Measurements from ENCODE around the gene PDLIM5.
"Not testable (repeated sequence)": the region's sequence is repeated elsewhere in the genome, so short reads cannot be mapped to it uniquely, and the experiment has no call there.

Gene PDLIM5

DNA sequence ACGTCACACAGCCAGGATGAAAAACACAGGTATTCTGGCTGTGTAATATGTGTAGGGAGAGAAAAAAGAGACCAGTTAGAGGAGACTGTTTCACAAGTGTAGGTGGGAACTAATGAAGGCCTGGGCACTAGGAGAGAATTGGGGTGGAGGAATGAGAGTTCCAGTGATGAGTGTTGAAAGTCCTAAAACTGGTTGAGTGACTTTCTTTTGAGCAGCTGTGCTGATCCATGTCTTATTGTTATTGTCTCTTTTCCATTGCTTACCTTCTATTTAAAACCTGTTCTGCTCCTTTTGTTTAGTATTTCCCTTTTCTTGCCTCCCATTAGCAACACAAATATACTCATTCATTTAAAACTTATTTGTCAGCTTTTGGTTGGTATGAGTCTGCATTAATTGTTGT lies 88.7 kb downstream of the PDLIM5 start:
- H3K36me3 ChIP-seq (ENCODE audit: control insufficient read depth, insufficient read depth, low read length) = no peaks in the 10 kb centered on the region
- no peak overlapping the region for H3K4me3 ChIP-seq (ENCODE audit: low read length)
- no peaks in the 10 kb centered on the region for H3K27me3 ChIP-seq (ENCODE audit: control insufficient read depth, insufficient read depth, low read length)
- no peak overlapping the region for H3K9ac ChIP-seq (ENCODE audit: low read length)
- H3K9me3 ChIP-seq (ENCODE audit: control insufficient read depth, low read length) = no peaks in the 10 kb centered on the region
- H3K4me1 ChIP-seq (ENCODE audit: control insufficient read depth, insufficient read depth, low read length) = peaks cover 15% of the 10 kb centered on the region

DNA sequence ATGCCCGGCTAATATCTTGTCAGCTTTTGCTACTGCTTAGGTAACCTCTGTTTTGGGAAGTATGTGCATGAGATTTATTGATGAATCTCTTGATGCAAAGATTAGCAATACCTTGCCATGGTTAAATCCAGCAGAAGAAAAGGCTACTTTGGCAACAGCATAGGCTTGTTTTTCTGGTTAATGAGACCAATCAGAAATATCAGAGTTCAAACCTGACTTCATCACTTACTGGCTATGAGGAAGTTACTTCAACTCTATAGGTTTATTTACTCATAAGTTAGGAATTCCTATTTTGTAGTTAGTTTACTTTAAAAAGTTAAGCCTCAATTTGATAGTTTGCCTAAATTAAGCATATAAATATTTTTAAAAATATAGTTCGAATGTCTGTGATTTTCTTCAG lies 93.1 kb downstream of the PDLIM5 start:
- no peak overlapping the region for H3K9ac ChIP-seq (ENCODE audit: low read length)
- no peaks in the 10 kb centered on the region for H3K27me3 ChIP-seq (ENCODE audit: control insufficient read depth, insufficient read depth, low read length)
- no peaks in the 10 kb centered on the region for H3K36me3 ChIP-seq (ENCODE audit: control insufficient read depth, insufficient read depth, low read length)
- peaks cover 11% of the 10 kb centered on the region for H3K4me1 ChIP-seq (ENCODE audit: control insufficient read depth, insufficient read depth, low read length)
- no peak overlapping the region for H3K4me3 ChIP-seq (ENCODE audit: low read length)
- H3K9me3 ChIP-seq (ENCODE audit: control insufficient read depth, low read length) = no peaks in the 10 kb centered on the region

DNA sequence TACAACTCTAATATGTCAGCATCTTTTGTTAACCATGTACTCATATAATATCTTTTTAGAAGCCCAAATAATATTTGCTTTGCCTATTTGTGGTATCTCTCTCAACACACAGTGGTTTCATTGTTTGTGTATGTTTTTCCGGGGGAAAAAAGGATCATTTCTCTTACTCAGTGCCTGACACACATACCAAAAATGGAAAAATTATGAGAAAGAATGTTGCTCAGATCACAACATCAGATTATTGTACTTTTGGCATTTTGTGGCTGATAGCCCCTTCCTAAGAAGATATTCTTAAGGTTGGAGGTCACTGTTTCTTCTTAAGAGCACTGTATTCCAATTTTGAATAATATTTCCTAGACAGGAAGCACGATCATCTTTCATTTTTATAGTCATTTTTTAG lies 93.6 kb downstream of the PDLIM5 start:
- peaks cover 11% of the 10 kb centered on the region for H3K4me1 ChIP-seq (ENCODE audit: control insufficient read depth, insufficient read depth, low read length)
- no peaks in the 10 kb centered on the region for H3K36me3 ChIP-seq (ENCODE audit: control insufficient read depth, insufficient read depth, low read length)
- H3K4me3 ChIP-seq (ENCODE audit: low read length) = no peak overlapping the region

DNA sequence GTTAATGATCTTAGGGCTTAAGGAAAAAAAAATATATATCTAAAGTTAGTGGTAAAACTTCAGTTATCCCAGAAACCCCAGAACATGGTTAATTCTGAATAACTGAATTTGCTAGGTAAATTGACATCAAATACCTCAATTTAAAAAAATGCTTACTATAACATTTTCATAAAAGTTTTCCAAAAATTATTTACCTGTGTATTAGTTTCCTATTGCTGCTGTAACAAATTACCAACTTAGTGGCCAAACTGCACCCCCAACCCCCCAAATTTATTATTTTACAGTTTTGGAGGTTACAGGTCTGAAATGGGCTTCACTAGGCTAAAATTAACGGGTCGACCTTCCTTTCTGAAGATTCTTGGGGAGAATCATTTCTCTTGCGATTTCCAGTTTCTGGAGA lies 95.2 kb downstream of the PDLIM5 start:
- Histone ChIP-seq H3K9ac (ENCODE audit: low read length) (no peak overlapping the region), H3K9me3 (ENCODE audit: control insufficient read depth, low read length) (no peaks in the 10 kb centered on the region), H3K4me1 (ENCODE audit: control insufficient read depth, insufficient read depth, low read length) (peaks cover 11% of the 10 kb centered on the region), H3K27me3 (ENCODE audit: control insufficient read depth, insufficient read depth, low read length) (no peaks in the 10 kb centered on the region), H3K36me3 (ENCODE audit: control insufficient read depth, insufficient read depth, low read length) (no peaks in the 10 kb centered on the region), H3K4me3 (ENCODE audit: low read length) (no peak overlapping the region)

More for the DNA sequence above, 93.6 kb downstream of the PDLIM5 start:
- Histone ChIP-seq H3K9ac (ENCODE audit: low read length) (no peak overlapping the region), H3K9me3 (ENCODE audit: control insufficient read depth, low read length) (no peaks in the 10 kb centered on the region), H3K27me3 (ENCODE audit: control insufficient read depth, insufficient read depth, low read length) (no peaks in the 10 kb centered on the region)

DNA sequence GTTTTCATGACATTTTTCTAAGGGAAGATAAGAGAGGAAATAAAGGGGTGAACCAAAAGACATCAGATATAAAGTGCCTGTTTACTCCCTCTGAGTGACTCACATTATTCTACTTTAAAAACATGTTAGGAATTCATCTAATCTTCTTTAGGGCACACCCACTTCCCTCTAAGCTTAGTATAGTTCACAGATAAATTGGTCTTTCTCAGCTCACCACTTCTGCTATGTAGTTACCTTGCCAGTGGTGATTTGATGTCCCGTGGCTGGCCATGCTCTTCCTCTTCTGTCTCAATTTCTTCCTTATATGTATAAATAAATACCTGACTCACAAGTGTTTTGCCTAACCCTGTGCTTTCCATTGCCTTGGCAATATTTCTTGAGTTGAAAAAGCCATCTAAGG lies 96.8 kb downstream of the PDLIM5 start:
- Histone ChIP-seq H3K36me3 (ENCODE audit: control insufficient read depth, insufficient read depth, low read length) (no peaks in the 10 kb centered on the region), H3K4me3 (ENCODE audit: low read length) (no peak overlapping the region), H3K4me1 (ENCODE audit: control insufficient read depth, insufficient read depth, low read length) (peaks cover 11% of the 10 kb centered on the region), H3K27me3 (ENCODE audit: control insufficient read depth, insufficient read depth, low read length) (no peaks in the 10 kb centered on the region), H3K9me3 (ENCODE audit: control insufficient read depth, low read length) (no peaks in the 10 kb centered on the region), H3K9ac (ENCODE audit: low read length) (no peak overlapping the region)

DNA sequence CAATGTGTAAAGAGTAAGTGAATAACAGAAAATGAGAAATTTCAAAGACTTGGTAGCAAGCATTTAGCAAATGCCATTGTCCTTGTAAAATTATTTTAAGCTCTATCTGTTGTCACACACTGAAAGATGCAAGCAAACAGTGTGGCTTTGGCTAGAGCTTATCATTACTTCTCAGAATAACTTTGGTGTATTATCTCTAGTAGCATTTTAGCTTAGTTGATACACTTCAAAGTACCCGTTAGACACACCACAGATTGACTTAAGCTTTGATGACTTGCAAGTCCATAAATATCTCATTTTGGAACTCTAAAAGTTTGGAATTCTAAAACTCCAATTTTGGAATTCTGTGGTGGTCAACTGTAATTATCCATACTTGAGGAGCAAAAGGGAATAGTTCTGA lies 98.6 kb downstream of the PDLIM5 start:
- Histone ChIP-seq H3K4me3 (ENCODE audit: low read length) (no peak overlapping the region), H3K36me3 (ENCODE audit: control insufficient read depth, insufficient read depth, low read length) (no peaks in the 10 kb centered on the region), H3K9me3 (ENCODE audit: control insufficient read depth, low read length) (no peaks in the 10 kb centered on the region), H3K9ac (ENCODE audit: low read length) (no peak overlapping the region), H3K4me1 (ENCODE audit: control insufficient read depth, insufficient read depth, low read length) (peaks cover 11% of the 10 kb centered on the region), H3K27me3 (ENCODE audit: control insufficient read depth, insufficient read depth, low read length) (no peaks in the 10 kb centered on the region)

DNA sequence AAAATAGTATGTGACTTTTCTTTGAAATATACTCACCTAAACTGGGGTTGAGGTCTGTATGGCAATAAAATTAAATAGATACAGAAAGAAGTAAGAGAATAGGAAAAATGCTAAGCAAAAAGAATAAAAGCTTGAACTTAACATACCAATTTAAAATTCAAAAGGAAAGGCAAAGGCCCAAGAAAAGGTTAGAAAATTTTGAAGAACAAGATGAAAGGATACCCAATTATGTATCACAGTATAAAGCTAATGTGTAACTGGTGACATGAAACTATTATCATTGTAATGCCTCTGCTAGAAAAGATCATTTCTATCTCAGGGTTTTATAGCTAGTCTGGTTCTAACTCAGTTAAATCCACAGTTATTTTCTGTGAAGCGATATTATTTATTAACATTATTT lies 99.1 kb downstream of the PDLIM5 start:
- Histone ChIP-seq H3K4me1 (ENCODE audit: control insufficient read depth, insufficient read depth, low read length) (peaks cover 11% of the 10 kb centered on the region), H3K9ac (ENCODE audit: low read length) (no peak overlapping the region), H3K4me3 (ENCODE audit: low read length) (no peak overlapping the region), H3K9me3 (ENCODE audit: control insufficient read depth, low read length) (no peaks in the 10 kb centered on the region), H3K27me3 (ENCODE audit: control insufficient read depth, insufficient read depth, low read length) (no peaks in the 10 kb centered on the region), H3K36me3 (ENCODE audit: control insufficient read depth, insufficient read depth, low read length) (no peaks in the 10 kb centered on the region)

DNA sequence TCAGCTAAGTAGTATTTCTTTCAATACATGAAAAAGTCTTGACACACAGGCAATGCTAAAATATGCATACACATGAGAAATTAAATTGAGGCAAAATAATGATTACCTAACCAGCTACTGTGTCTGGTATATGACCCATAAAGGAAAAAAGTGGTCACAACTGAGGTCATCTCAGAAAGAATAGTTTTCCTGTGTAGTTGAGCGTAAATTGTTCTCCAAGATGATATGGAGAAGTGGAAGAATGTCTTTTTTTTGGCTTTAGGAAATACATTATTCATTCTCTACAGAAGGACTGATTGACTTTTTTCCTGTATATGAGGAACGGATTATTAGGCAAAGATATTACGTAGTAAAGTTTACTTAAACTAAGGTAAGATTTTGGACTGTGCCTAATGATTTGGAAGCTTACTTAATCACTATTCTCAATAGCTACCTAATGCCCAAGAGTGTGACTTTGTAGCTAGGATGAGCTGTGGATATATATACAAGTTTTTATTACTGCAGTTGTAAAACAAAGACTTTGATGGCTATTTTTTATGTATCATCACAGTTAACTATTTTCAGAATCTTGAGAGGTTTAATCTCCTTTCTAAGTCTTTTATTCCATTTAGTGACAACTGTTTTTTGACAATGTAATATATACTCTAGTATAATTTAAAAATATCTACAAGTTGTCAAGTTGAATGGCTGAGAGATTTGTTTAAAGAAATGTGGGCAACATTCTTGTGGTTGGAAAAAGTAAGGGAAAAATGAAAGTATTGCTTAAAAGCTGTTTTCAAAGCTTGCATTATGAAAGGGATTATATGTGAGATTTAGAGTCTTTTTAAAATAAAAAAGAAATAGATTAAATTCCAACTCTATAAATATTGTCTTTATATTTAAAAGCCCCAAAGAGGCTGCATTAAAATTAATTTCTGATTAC lies 100.2 kb downstream of the PDLIM5 start:
- no peaks in the 10 kb centered on the region for H3K9me3 ChIP-seq (ENCODE audit: control insufficient read depth, low read length)
- no peaks in the 10 kb centered on the region for H3K36me3 ChIP-seq (ENCODE audit: control insufficient read depth, insufficient read depth, low read length)
- no peak overlapping the region for H3K9ac ChIP-seq (ENCODE audit: low read length)
- H3K4me3 ChIP-seq (ENCODE audit: low read length) = no peak overlapping the region
- peaks cover 11% of the 10 kb centered on the region for H3K4me1 ChIP-seq (ENCODE audit: control insufficient read depth, insufficient read depth, low read length)
- H3K27me3 ChIP-seq (ENCODE audit: control insufficient read depth, insufficient read depth, low read length) = no peaks in the 10 kb centered on the region

DNA sequence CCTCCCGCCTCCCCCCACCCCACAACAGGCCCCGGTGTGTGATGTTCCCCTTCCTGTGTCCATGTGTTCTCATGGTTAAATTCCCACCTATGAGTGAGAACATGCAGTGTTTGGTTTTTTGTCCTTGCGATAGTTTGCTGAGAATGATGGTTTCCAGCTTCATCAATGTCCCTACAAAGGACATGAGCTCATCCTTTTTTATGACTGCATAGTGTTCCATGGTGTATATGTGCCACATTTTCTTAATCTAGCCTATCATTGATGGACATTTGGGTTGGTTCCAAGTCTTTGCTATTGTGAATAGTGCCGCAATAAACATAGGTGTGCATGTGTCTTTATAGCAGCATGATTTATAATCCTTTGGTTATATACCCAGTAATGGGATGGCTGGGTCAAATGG lies 104.3 kb downstream of the PDLIM5 start:
- not testable (repeated sequence) for H3K27me3 ChIP-seq (ENCODE audit: control insufficient read depth, insufficient read depth, low read length); H3K9ac ChIP-seq (ENCODE audit: low read length); H3K36me3 ChIP-seq (ENCODE audit: control insufficient read depth, insufficient read depth, low read length); H3K4me1 ChIP-seq (ENCODE audit: control insufficient read depth, insufficient read depth, low read length); H3K9me3 ChIP-seq (ENCODE audit: control insufficient read depth, low read length); H3K4me3 ChIP-seq (ENCODE audit: low read length)

DNA sequence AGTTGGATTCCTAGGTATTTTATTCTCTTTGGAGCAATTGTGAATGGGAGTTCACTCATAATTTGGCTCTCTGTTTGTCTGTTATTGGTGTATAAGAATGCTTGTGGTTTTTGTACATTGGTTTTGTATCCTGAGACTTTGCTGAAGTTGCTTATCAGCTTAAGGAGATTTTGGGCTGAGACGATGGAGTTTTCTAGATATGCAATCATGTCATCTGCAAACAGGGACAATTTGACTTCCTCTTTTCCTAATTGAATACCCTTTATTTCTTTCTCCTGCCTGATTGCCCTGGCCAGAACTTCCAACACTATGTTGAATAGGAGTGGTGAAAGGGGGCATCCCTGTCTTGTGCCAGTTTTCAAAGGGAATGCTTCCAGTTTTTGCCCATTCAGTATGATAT lies 105.9 kb downstream of the PDLIM5 start:
- not testable (repeated sequence) for H3K36me3 ChIP-seq (ENCODE audit: control insufficient read depth, insufficient read depth, low read length); H3K27me3 ChIP-seq (ENCODE audit: control insufficient read depth, insufficient read depth, low read length); H3K4me1 ChIP-seq (ENCODE audit: control insufficient read depth, insufficient read depth, low read length); H3K9ac ChIP-seq (ENCODE audit: low read length); H3K4me3 ChIP-seq (ENCODE audit: low read length); H3K9me3 ChIP-seq (ENCODE audit: control insufficient read depth, low read length)

DNA sequence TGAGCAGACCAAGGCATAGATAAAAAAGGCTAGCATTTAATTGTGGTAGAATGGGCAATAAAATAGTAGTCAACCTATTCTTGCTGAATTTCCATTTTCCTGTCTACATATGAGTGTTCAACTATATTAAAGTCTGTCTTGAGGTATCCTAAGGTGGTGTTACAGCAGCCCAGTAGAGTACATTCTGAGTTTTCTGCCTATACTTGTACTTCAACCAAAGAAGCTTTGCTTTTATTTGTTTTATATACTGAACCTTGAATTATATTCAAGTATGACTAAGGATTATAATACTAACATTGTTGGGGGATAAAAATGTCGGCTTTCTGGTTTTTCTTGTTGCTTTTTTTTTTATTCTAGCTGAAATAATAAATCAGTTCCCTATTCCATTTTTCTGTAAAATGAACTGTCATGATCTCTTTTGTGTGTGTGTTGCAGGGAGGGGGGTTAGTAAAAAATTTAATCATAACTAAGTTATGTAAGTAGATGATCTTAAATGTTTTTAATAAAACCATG lies 106.7 kb downstream of the PDLIM5 start:
- Histone ChIP-seq H3K9ac (ENCODE audit: low read length) (no peak overlapping the region), H3K36me3 (ENCODE audit: control insufficient read depth, insufficient read depth, low read length) (no peaks in the 10 kb centered on the region), H3K4me1 (ENCODE audit: control insufficient read depth, insufficient read depth, low read length) (peaks cover 8% of the 10 kb centered on the region), H3K4me3 (ENCODE audit: low read length) (no peak overlapping the region), H3K9me3 (ENCODE audit: control insufficient read depth, low read length) (no peaks in the 10 kb centered on the region), H3K27me3 (ENCODE audit: control insufficient read depth, insufficient read depth, low read length) (no peaks in the 10 kb centered on the region)

DNA sequence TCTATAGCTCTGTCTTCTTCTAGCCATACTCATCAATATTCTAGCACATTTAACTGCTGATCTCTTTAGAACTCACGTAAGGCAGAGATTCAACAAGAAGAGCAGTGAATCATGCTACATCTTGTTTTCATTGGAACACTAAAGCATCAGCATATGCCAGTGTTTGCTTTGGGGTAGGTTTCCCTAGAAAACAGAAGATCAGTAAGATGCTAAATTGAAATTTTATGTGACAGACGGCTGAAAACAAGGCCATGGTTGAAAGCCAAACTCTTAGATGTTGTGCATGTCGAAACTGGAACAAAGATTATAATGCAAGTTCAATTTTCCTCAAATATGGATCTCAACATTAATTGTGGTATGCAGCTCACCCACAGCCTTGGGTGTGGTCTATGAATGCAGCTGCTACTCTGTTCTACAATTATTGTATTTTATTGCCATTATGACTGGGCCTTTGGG lies 107.6 kb downstream of the PDLIM5 start:
- H3K4me3 ChIP-seq (ENCODE audit: low read length) = no peak overlapping the region
- no peaks in the 10 kb centered on the region for H3K9me3 ChIP-seq (ENCODE audit: control insufficient read depth, low read length)
- peaks cover 8% of the 10 kb centered on the region for H3K4me1 ChIP-seq (ENCODE audit: control insufficient read depth, insufficient read depth, low read length)
- no peaks in the 10 kb centered on the region for H3K36me3 ChIP-seq (ENCODE audit: control insufficient read depth, insufficient read depth, low read length)
- no peaks in the 10 kb centered on the region for H3K27me3 ChIP-seq (ENCODE audit: control insufficient read depth, insufficient read depth, low read length)
- H3K9ac ChIP-seq (ENCODE audit: low read length) = no peak overlapping the region

Data from mucosa of stomach (tissue), 1 donor.